B cell (primary cell): Measurements from ENCODE around the gene PTGER3. TPM values are rescaled to one million over a fixed set of nuclear protein-coding genes. Genes with fewer than 3 reads are reported as not detected.

ENCODE experiments used
- ATAC-seq: fragments of 200-7000 bp; cut with Tn5 transposase; one replicate; pipeline ENCODE4 v1.10.0; 2021; ENCODE audit warnings: low read depth, mild to moderate bottlenecking, moderate number of reproducible peaks, moderate library complexity
- CTCF ChIA-PET: fragments of 350-600 bp; sonication (Branson Sonifier 250); formaldehyde crosslinking; loops from one replicate; lab custom pipeline; 2021; ENCODE audit warnings: antibody characterized with exemption, inconsistent platforms; lab: Charles Lee
- POLR2A ChIA-PET: fragments of 350-600 bp; sonication (Branson Sonifier 250); formaldehyde crosslinking; loops from one replicate; lab custom pipeline; 2021; ENCODE audit warnings: antibody characterized with exemption; lab: Charles Lee
- DNase-seq: peaks from one replicate; pipeline ENCODE4 v3.0.0; 2013
- H2AFZ ChIP-seq: 2 replicates; pipeline ENCODE4 v1.6.1; 2012; ENCODE audit warnings: mild to moderate bottlenecking, low read depth, low read length; ENCODE audit not compliant: insufficient read depth, poor library complexity, severe bottlenecking
- H3K27ac ChIP-seq, 2 donors: 1 replicate in 1 of 2; 2 replicates in 1 of 2; pipeline ENCODE4 v1.5.1; 2012 to 2013; ENCODE audit warnings: low read length in 2 of 2, mild to moderate bottlenecking in 2 of 2, moderate library complexity in 1 of 2
- H3K27me3 ChIP-seq, 4 experiments: fragments of 200-600 bp in 1 of 4; sonication (generic) in 1 of 4; replicated peaks in 1 of 4; 1 replicate in 2 of 4; 2 replicates in 2 of 4; pipeline versions ENCODE4 v1.6.1 to v1.7.0; 2013 to 2016; ENCODE audit warnings: low read length in 3 of 4, mild to moderate bottlenecking in 2 of 4, mixed read lengths in 1 of 4, moderate library complexity in 1 of 4; ENCODE audit not compliant: insufficient read depth in 4 of 4, control insufficient read depth in 3 of 4; ENCODE audit errors: control extremely low read depth in 1 of 4
- H3K36me3 ChIP-seq, 2 experiments: replicated peaks in 1 of 2; 1 replicate in 1 of 2; 2 replicates in 1 of 2; pipeline versions ENCODE4 v1.6.1 to v1.7.1; 2013; ENCODE audit warnings: low read length in 1 of 2; ENCODE audit not compliant: insufficient read depth in 2 of 2, control insufficient read depth in 1 of 2; ENCODE audit errors: control extremely low read depth in 1 of 2, extremely low read depth in 1 of 2
- H3K4me1 ChIP-seq, 2 donors: fragments of 200-600 bp in 1 of 2; sonication (generic) in 1 of 2; 1 replicate in 1 of 2; 2 replicates in 1 of 2; pipeline versions ENCODE4 v1.5.1 to v1.6.1; 2013 to 2017; ENCODE audit warnings: low read length in 2 of 2; ENCODE audit not compliant: control insufficient read depth in 2 of 2, insufficient read depth in 2 of 2
- H3K4me2 ChIP-seq: replicated peaks from 2 replicates; pipeline ENCODE3; 2012; ENCODE audit warnings: mild to moderate bottlenecking, low read depth, low read length; ENCODE audit not compliant: poor library complexity, severe bottlenecking
- H3K4me3 ChIP-seq, 5 experiments: fragments of 200-600 bp in 1 of 5; sonication (generic) in 1 of 5; 1 replicate in 3 of 5; 2 replicates in 2 of 5; pipeline versions ENCODE4 v1.5.1 to v1.7.0; 2011 to 2016; ENCODE audit warnings: low read length in 4 of 5, mild to moderate bottlenecking in 4 of 5, low read depth in 2 of 5, control low read depth in 1 of 5, moderate library complexity in 1 of 5; ENCODE audit not compliant: insufficient read depth in 1 of 5; ENCODE audit errors: control extremely low read depth in 1 of 5, extremely low read depth in 1 of 5
- H3K79me2 ChIP-seq: fragments of 200-600 bp; sonication (generic); one replicate; pipeline ENCODE4 v1.6.0; 2016; ENCODE audit warnings: low read length; ENCODE audit not compliant: control insufficient read depth, insufficient read depth
- H3K9ac ChIP-seq: fragments of 200-600 bp; sonication (generic); 2 replicates; pipeline ENCODE4 v1.6.1; 2017; ENCODE audit warnings: mild to moderate bottlenecking, low read length, moderate library complexity
- H3K9me3 ChIP-seq, 3 donors: one replicate each; pipeline versions ENCODE4 v1.6.1 to v1.7.1; 2013; ENCODE audit warnings: low read length in 2 of 3; ENCODE audit not compliant: control insufficient read depth in 2 of 3, insufficient read depth in 1 of 3; ENCODE audit errors: control extremely low read depth in 1 of 3
- H4K20me1 ChIP-seq: 2 replicates; pipeline ENCODE4 v1.6.0; 2012; ENCODE audit warnings: mild to moderate bottlenecking, low read length; ENCODE audit not compliant: insufficient read depth, control insufficient read depth, poor library complexity, severe bottlenecking
- H3K27ac Mint-ChIP-seq: one replicate; pipeline ENCODE4 v1.8.0; 2021; ENCODE audit warnings: mixed read lengths
- H3K27me3 Mint-ChIP-seq: one replicate; pipeline ENCODE4 v1.8.0; 2021; ENCODE audit warnings: mixed read lengths
- H3K4me1 Mint-ChIP-seq: one replicate; pipeline ENCODE4 v1.8.0; 2021; ENCODE audit warnings: mixed read lengths
- H3K4me3 Mint-ChIP-seq: one replicate; pipeline ENCODE4 v1.8.0; 2021; ENCODE audit warnings: mixed read lengths
- H3K9me3 Mint-ChIP-seq: one replicate; pipeline ENCODE4 v1.8.0; 2022; ENCODE audit warnings: mixed read lengths; ENCODE audit not compliant: insufficient read depth
- CTCF ChIP-seq: fragments of 200-600 bp; IDR thresholded peaks from one replicate; pipeline ENCODE4 v1.8.0; 2022; ENCODE audit warnings: antibody characterized with exemption, mild to moderate bottlenecking
- EZH2 ChIP-seq: IDR thresholded peaks from 2 replicates; pipeline ENCODE4 v1.6.1; 2012; ENCODE audit warnings: borderline replicate concordance, low read depth, mild to moderate bottlenecking, moderate library complexity, low read length; ENCODE audit not compliant: insufficient read depth, poor library complexity, severe bottlenecking
- WGBS: methylation state at CpG from one replicate; pipeline ENCODE4 v1.1.5; 2013; ENCODE audit warnings: missing lambda C conversion rate; ENCODE audit not compliant: insufficient coverage; 5-methylcytosine and 5-hydroxymethylcytosine counted together
- intact Hi-C: fragments of 100-400 bp; cut with micrococcal nuclease; formaldehyde crosslinking; loops from one replicate; pipeline ENCODE4 v1.10.0; 2022
- polyA plus RNA-seq: library from polyadenylated mRNA; depleted of rRNA; stranded (reverse); fragments of >200 nt; gene quantifications from 2 replicates; pipeline ENCODE4 v1.2.3, GENCODE V29; 2012
- total RNA-seq, 2 donors: library from RNA; stranded (reverse); fragments of 120-200 nt in 1 of 2; gene quantifications; 1 replicate in 1 of 2; 2 replicates in 1 of 2; pipeline versions ENCODE4 v1.2.3 to v1.2.4, GENCODE V29; 2013 to 2022

Gene PTGER3
- total and polyA plus RNA-seq, 2 donors (not counting 1 experiment from before 2014, with no cell fraction given) = 0.27 TPM; not detected in 1

- H3K4me3 ChIP-seq = no peak overlapping the region
- no peaks in the 10 kb centered on the region for H3K4me1 Mint-ChIP-seq
- no peaks in the 10 kb centered on the region for H3K4me1 ChIP-seq
- DNase-seq (no peak), ATAC-seq (no peak)
- H3K27me3 ChIP-seq = no peaks in the 10 kb centered on the region
- H2AFZ ChIP-seq = no peak overlapping the region
- no peak overlapping the region for H3K4me2 ChIP-seq
- ChIA-PET CTCF (no interaction called here), POLR2A (no interaction called here)
- H3K36me3 ChIP-seq = no peaks in the 10 kb centered on the region
- H3K9me3 ChIP-seq = peaks cover 0 to 4% (median 0%) of the 10 kb centered on the region in 3 donors
- H3K9ac ChIP-seq = no peak overlapping the region
- 93% methylated on average over 3 of the region's 5 CpGs for WGBS
- TF ChIP-seq CTCF = no peak
- no peak for TF ChIP-seq EZH2
- intact Hi-C loops = no loop called here
- H3K27me3 Mint-ChIP-seq = no peaks in the 10 kb centered on the region
- no peaks in the 10 kb centered on the region for H4K20me1 ChIP-seq
- H3K79me2 ChIP-seq = no peaks in the 10 kb centered on the region
- no peak overlapping the region for H3K4me3 Mint-ChIP-seq
- no peak overlapping the region for H3K27ac ChIP-seq
- H3K27ac Mint-ChIP-seq = no peak overlapping the region
- H3K9me3 Mint-ChIP-seq = peaks cover 5% of the 10 kb centered on the region
These were observed 113.2 kb downstream of the PTGER3 start for GRCh38 chr1:70934194-70934961.

- ATAC-seq = no peak
These were observed 117.6 kb downstream of the PTGER3 start for GRCh38 chr1:70930062-70930461.

More at GRCh38 chr1:70930062-70930461, 117.6 kb downstream of the PTGER3 start:
- H3K79me2 ChIP-seq = no peaks in the 10 kb centered on the region
- WGBS = 14% methylated on average over 1 of the region's 1 CpG
- H2AFZ ChIP-seq = no peak overlapping the region
- H3K9me3 Mint-ChIP-seq = peaks cover 3% of the 10 kb centered on the region
- H3K9me3 ChIP-seq = no peaks in the 10 kb centered on the region
- CTCF ChIA-PET = no interaction called here
- H3K4me2 ChIP-seq = no peak overlapping the region
- H3K36me3 ChIP-seq = no peaks in the 10 kb centered on the region
- H3K27ac Mint-ChIP-seq = no peak overlapping the region
- no peak overlapping the region for H3K4me3 Mint-ChIP-seq
- TF ChIP-seq EZH2 = no peak
- no peaks in the 10 kb centered on the region for H3K27me3 ChIP-seq
- H3K4me3 ChIP-seq = no peak overlapping the region
- DNase-seq = no peak
- intact Hi-C loops = no loop called here
- H3K4me1 Mint-ChIP-seq = no peaks in the 10 kb centered on the region
- no peaks in the 10 kb centered on the region for H3K4me1 ChIP-seq
- H3K9ac ChIP-seq = no peak overlapping the region
- no peaks in the 10 kb centered on the region for H3K27me3 Mint-ChIP-seq
- no peaks in the 10 kb centered on the region for H4K20me1 ChIP-seq
- H3K27ac ChIP-seq = no peak overlapping the region
- POLR2A ChIA-PET = no interaction called here
